ENCODE results near the gene MIX23. TPM values are rescaled to one million over a fixed set of nuclear protein-coding genes. Genes with fewer than 3 reads are reported as not detected.
A peak's percentile ranks its signal among the peaks of the same experiment; 100 is the strongest.

The MIX23 gene
- total RNA-seq, 6 experiments from 2014 or later: 21.3 to 36.0 (median 27.1) TPM

GRCh38 chr3:122414391-122414790 is 31.4 kb upstream of the MIX23 start:
- peaks cover 0 to 14% (median 2%) of the 10 kb centered on the region in 4 donors for H3K36me3 ChIP-seq
- DNase-seq: no peak
- H3K27me3 ChIP-seq: no peaks in the 10 kb centered on the region
- 98% methylated on average over 3 of the region's 3 CpGs for WGBS (ENCODE audit: insufficient coverage, low coverage, low lambda C conversion rate, missing lambda C conversion rate)
- no peak for ATAC-seq
- H3K27ac ChIP-seq: no peak overlapping the region
- intact Hi-C loops (cut with DNase I): no loop called here
- no peaks in the 10 kb centered on the region for H3K9me3 ChIP-seq
- H3K4me1 ChIP-seq: peaks cover 0 to 19% (median 5%) of the 10 kb centered on the region in 4 donors
- no peak for TF ChIP-seq POLR2A (IDR thresholded peaks at IDR 0.05)
- no peak for TF ChIP-seq CTCF (IDR thresholded peaks at IDR 0.05)
- H3K4me3 ChIP-seq: no peak overlapping the region

- H3K36me3 ChIP-seq: peaks cover 0 to 33% (median 2%) of the 10 kb centered on the region in 4 donors
- TF ChIP-seq POLR2A (IDR thresholded peaks at IDR 0.05) (no peak), CTCF (IDR thresholded peaks at IDR 0.05) (no peak)
- ATAC-seq (no peak), DNase-seq (no peak)
- H3K27me3 ChIP-seq: no peaks in the 10 kb centered on the region
- no peaks in the 10 kb centered on the region for H3K9me3 ChIP-seq
- WGBS (ENCODE audit: insufficient coverage, low coverage, low lambda C conversion rate, missing lambda C conversion rate): 75% methylated on average over 6 of the region's 6 CpGs
- no peak overlapping the region for H3K27ac ChIP-seq
- H3K4me1 ChIP-seq: peaks cover 0 to 18% (median 5%) of the 10 kb centered on the region in 4 donors
- no peak overlapping the region for H3K4me3 ChIP-seq
- intact Hi-C loops (cut with DNase I): no loop called here
These were observed 27.6 kb upstream of the MIX23 start for GRCh38 chr3:122410639-122411038.

- H3K27me3 ChIP-seq: no peaks in the 10 kb centered on the region
- intact Hi-C loops (cut with DNase I): no loop called here
- H3K27ac ChIP-seq: no peak overlapping the region
- no peak for DNase-seq
- no peaks in the 10 kb centered on the region for H3K9me3 ChIP-seq
- peaks cover 0 to 33% (median 2%) of the 10 kb centered on the region in 4 donors for H3K36me3 ChIP-seq
- TF ChIP-seq CTCF (IDR thresholded peaks at IDR 0.05) (no peak), POLR2A (IDR thresholded peaks at IDR 0.05) (no peak)
- 97% methylated on average over 4 of the region's 4 CpGs for WGBS (ENCODE audit: insufficient coverage, low coverage, low lambda C conversion rate, missing lambda C conversion rate)
- ATAC-seq: no peak
- no peak overlapping the region for H3K4me3 ChIP-seq
- peaks cover 0 to 15% (median 4%) of the 10 kb centered on the region in 4 donors for H3K4me1 ChIP-seq
These were observed 27.1 kb upstream of the MIX23 start for GRCh38 chr3:122410111-122410510.

GRCh38 chr3:122409446-122409845 is 26.4 kb upstream of the MIX23 start:
- no peak for DNase-seq
- Histone ChIP-seq H3K4me1 (peaks cover 0 to 9% (median under 1%) of the 10 kb centered on the region in 4 donors), H3K9me3 (no peaks in the 10 kb centered on the region), H3K4me3 (no peak overlapping the region), H3K27ac (no peak overlapping the region), H3K27me3 (no peaks in the 10 kb centered on the region), H3K36me3 (peaks cover 0 to 33% (median 2%) of the 10 kb centered on the region in 4 donors)
- no peak for TF ChIP-seq POLR2A (IDR thresholded peaks at IDR 0.05)
- TF ChIP-seq CTCF (IDR thresholded peaks at IDR 0.05): no peak
- intact Hi-C loops (cut with DNase I): no loop called here
- 72% methylated on average over 5 of the region's 6 CpGs for WGBS (ENCODE audit: insufficient coverage, low coverage, low lambda C conversion rate, missing lambda C conversion rate)
- peak in 3 of 4 donors; percentile 17 to 62 (median 18) for ATAC-seq

- Histone ChIP-seq H3K27ac (no peak overlapping the region), H3K9me3 (no peaks in the 10 kb centered on the region), H3K4me3 (no peak overlapping the region), H3K27me3 (no peaks in the 10 kb centered on the region), H3K4me1 (peaks cover 0 to 4% (median 0%) of the 10 kb centered on the region in 4 donors), H3K36me3 (peaks cover 0 to 42% (median 5%) of the 10 kb centered on the region in 4 donors)
- WGBS (ENCODE audit: insufficient coverage, low coverage, low lambda C conversion rate, missing lambda C conversion rate): 88% methylated on average over 1 of the region's 1 CpG
- ATAC-seq: no peak
- intact Hi-C loops (cut with DNase I): no loop called here
- TF ChIP-seq CTCF (IDR thresholded peaks at IDR 0.05) (no peak), POLR2A (IDR thresholded peaks at IDR 0.05) (no peak)
- no peak for DNase-seq
These were observed 24.9 kb upstream of the MIX23 start for GRCh38 chr3:122407946-122408345.
